ENCODE data around the gene CWC27. TPM values are rescaled to one million over a fixed set of nuclear protein-coding genes. Genes with fewer than 3 reads are reported as not detected.

Gene CWC27
- total RNA-seq, 1 donor from 2014 or later: 19.2 TPM

- Histone ChIP-seq H3K27ac (no peak overlapping the region), H3K4me3 (no peak overlapping the region), H3K9me3 (no peaks in the 10 kb centered on the region), H3K4me1 (no peaks in the 10 kb centered on the region), H3K27me3 (no peaks in the 10 kb centered on the region), H3K36me3 (no peaks in the 10 kb centered on the region)
- intact Hi-C loops (cut with DNase I): no loop called here
- no peak for TF ChIP-seq POLR2AphosphoS5 (IDR thresholded peaks at IDR 0.05; ENCODE audit: insufficient read depth in 1 of 2, low read depth in 1 of 2)
- TF ChIP-seq CTCF (IDR thresholded peaks at IDR 0.05): no peak
- TF ChIP-seq POLR2A (IDR thresholded peaks at IDR 0.05): no peak
- no peak for DNase-seq (ENCODE audit: extremely low spot score in 2 of 2)
Measured at GRCh38 chr5:64840958-64841357, 72.2 kb downstream of the CWC27 start.

- Histone ChIP-seq H3K27ac (no peak overlapping the region), H3K27me3 (no peaks in the 10 kb centered on the region), H3K9me3 (no peaks in the 10 kb centered on the region), H3K36me3 (no peaks in the 10 kb centered on the region), H3K4me3 (no peak overlapping the region), H3K4me1 (no peaks in the 10 kb centered on the region)
- no peak for DNase-seq (ENCODE audit: extremely low spot score in 2 of 2)
- intact Hi-C loops (cut with DNase I): no loop called here
- TF ChIP-seq POLR2A (IDR thresholded peaks at IDR 0.05) (no peak), POLR2AphosphoS5 (IDR thresholded peaks at IDR 0.05; ENCODE audit: insufficient read depth in 1 of 2, low read depth in 1 of 2) (no peak), CTCF (IDR thresholded peaks at IDR 0.05) (no peak)
Measured at GRCh38 chr5:64853777-64854176, 85.0 kb downstream of the CWC27 start.

- Histone ChIP-seq H3K36me3 (no peaks in the 10 kb centered on the region), H3K27ac (no peak overlapping the region), H3K4me1 (no peaks in the 10 kb centered on the region), H3K9me3 (no peaks in the 10 kb centered on the region), H3K27me3 (no peaks in the 10 kb centered on the region), H3K4me3 (no peak overlapping the region)
- no peak for TF ChIP-seq POLR2AphosphoS5 (IDR thresholded peaks at IDR 0.05; ENCODE audit: insufficient read depth in 1 of 2, low read depth in 1 of 2)
- TF ChIP-seq CTCF (IDR thresholded peaks at IDR 0.05): no peak
- no peak for TF ChIP-seq POLR2A (IDR thresholded peaks at IDR 0.05)
- intact Hi-C loops (cut with DNase I): no loop called here
- no peak for DNase-seq (ENCODE audit: extremely low spot score in 2 of 2)
Measured at GRCh38 chr5:64854855-64855254, 86.1 kb downstream of the CWC27 start.

- H3K4me3 ChIP-seq: no peak overlapping the region
Measured at GRCh38 chr5:64859881-64860280, 91.2 kb downstream of the CWC27 start.

GRCh38 chr5:64861281-64861680 lies 92.6 kb downstream of the CWC27 start:
- intact Hi-C loops (cut with DNase I): no loop called here
- no peak for TF ChIP-seq POLR2AphosphoS5 (IDR thresholded peaks at IDR 0.05; ENCODE audit: insufficient read depth in 1 of 2, low read depth in 1 of 2)
- TF ChIP-seq POLR2A (IDR thresholded peaks at IDR 0.05): no peak
- TF ChIP-seq CTCF (IDR thresholded peaks at IDR 0.05): no peak
- Histone ChIP-seq H3K4me1 (no peaks in the 10 kb centered on the region), H3K27ac (no peak overlapping the region), H3K27me3 (no peaks in the 10 kb centered on the region), H3K36me3 (no peaks in the 10 kb centered on the region), H3K4me3 (no peak overlapping the region), H3K9me3 (no peaks in the 10 kb centered on the region)
- no peak for DNase-seq (ENCODE audit: extremely low spot score in 2 of 2)

More at GRCh38 chr5:64859881-64860280, 91.2 kb downstream of the CWC27 start:
- Histone ChIP-seq H3K9me3 (no peaks in the 10 kb centered on the region), H3K27me3 (no peaks in the 10 kb centered on the region), H3K4me1 (no peaks in the 10 kb centered on the region), H3K36me3 (no peaks in the 10 kb centered on the region), H3K27ac (no peak overlapping the region)
- no peak for DNase-seq (ENCODE audit: extremely low spot score in 2 of 2)
- TF ChIP-seq POLR2AphosphoS5 (IDR thresholded peaks at IDR 0.05; ENCODE audit: insufficient read depth in 1 of 2, low read depth in 1 of 2): no peak
- no peak for TF ChIP-seq CTCF (IDR thresholded peaks at IDR 0.05)
- TF ChIP-seq POLR2A (IDR thresholded peaks at IDR 0.05): no peak
- intact Hi-C loops (cut with DNase I): no loop called here

Data from vagina (tissue), 2 donors.